Fibroblast of lung (primary cell): ENCODE results near the gene ZNF530. TPM values are rescaled to one million over a fixed set of nuclear protein-coding genes. Genes with fewer than 3 reads are reported as not detected.

Experiments used
- DNase-seq, 2 donors: peaks; one replicate each; pipeline versions ENCODE4 v3.0.0 to v3.0.0-alpha.2; 2010; ENCODE audit warnings: low read depth in 2 of 2
- H2AFZ ChIP-seq: 2 replicates; pipeline ENCODE4 v1.5.1; 2012; ENCODE audit warnings: low read length, control low read depth, inconsistent platforms
- H3K27ac ChIP-seq: 2 replicates; pipeline ENCODE4 v1.5.1; 2011; ENCODE audit warnings: low read length, control low read depth; ENCODE audit not compliant: insufficient read depth
- H3K27me3 ChIP-seq: 2 replicates; pipeline ENCODE4 v1.5.1; 2011; ENCODE audit warnings: mild to moderate bottlenecking, low read length; ENCODE audit not compliant: control insufficient read depth, insufficient read depth
- H3K36me3 ChIP-seq: 2 replicates; pipeline ENCODE4 v1.5.1; 2011; ENCODE audit warnings: low read length; ENCODE audit not compliant: control insufficient read depth, insufficient read depth
- H3K4me1 ChIP-seq: 2 replicates; pipeline ENCODE4 v1.5.1; 2011; ENCODE audit warnings: low read length; ENCODE audit not compliant: control insufficient read depth, insufficient read depth; ENCODE audit errors: extremely low read depth
- H3K4me2 ChIP-seq: 2 replicates; pipeline ENCODE4 v1.5.1; 2011; ENCODE audit warnings: low read length, control low read depth; ENCODE audit not compliant: insufficient read depth; ENCODE audit errors: extremely low read depth
- H3K4me3 ChIP-seq, 4 experiments: fragments of 200-600 bp in 1 of 4; sonication (generic) in 1 of 4; replicated peaks in 1 of 4; 2 replicates each; pipeline ENCODE4 v1.5.1; 2011 to 2016; ENCODE audit warnings: low read length in 4 of 4, low read depth in 3 of 4, mild to moderate bottlenecking in 3 of 4, control low read depth in 2 of 4, inconsistent platforms in 1 of 4, mixed read lengths in 1 of 4; ENCODE audit not compliant: insufficient read depth in 1 of 4; ENCODE audit errors: control extremely low read depth in 1 of 4
- H3K79me2 ChIP-seq: 2 replicates; pipeline ENCODE4 v1.5.1; 2012; ENCODE audit warnings: mild to moderate bottlenecking, low read length, inconsistent platforms; ENCODE audit not compliant: control insufficient read depth, insufficient read depth
- H3K9ac ChIP-seq: 2 replicates; pipeline ENCODE4 v1.5.1; 2011; ENCODE audit warnings: mild to moderate bottlenecking, low read length, control low read depth; ENCODE audit not compliant: insufficient read depth
- H3K9me3 ChIP-seq: 2 replicates; pipeline ENCODE4 v1.5.1; 2012; ENCODE audit warnings: low read depth, low read length; ENCODE audit not compliant: control insufficient read depth, insufficient read depth
- H4K20me1 ChIP-seq: 2 replicates; pipeline ENCODE4 v1.5.1; 2011; ENCODE audit warnings: low read length; ENCODE audit not compliant: control insufficient read depth, insufficient read depth; ENCODE audit errors: extremely low read depth
- CTCF ChIP-seq, 2 donors: IDR thresholded peaks in 1 of 2; conservative IDR thresholded peaks in 1 of 2; 1 replicate in 1 of 2; 2 replicates in 1 of 2; pipeline ENCODE4 v1.5.1; 2011 to 2012; ENCODE audit warnings: low read length in 2 of 2, control low read depth in 1 of 2, inconsistent platforms in 1 of 2, low read depth in 1 of 2, mild to moderate bottlenecking in 1 of 2
- EZH2 ChIP-seq: IDR thresholded peaks from 2 replicates; pipeline ENCODE4 v1.5.1; 2012; ENCODE audit warnings: low read length, control low read depth, mild to moderate bottlenecking; ENCODE audit errors: missing control alignments
- polyA plus RNA-seq, 2 donors: library from polyadenylated mRNA; depleted of rRNA in 1 of 2; stranded (reverse) in 1 of 2; unstranded in 1 of 2; fragments of >200 nt; gene quantifications; 2 replicates each; pipeline ENCODE4 v1.2.1, GENCODE V29; 2011 to 2012; ENCODE audit warnings: missing spikeins in 1 of 2
- total RNA-seq: library from RNA; depleted of rRNA; stranded (reverse); fragments of >200 nt; gene quantifications from 2 replicates; pipeline ENCODE4 v1.2.1, GENCODE V29; 2014

The ZNF530 gene
- total and polyA plus RNA-seq, 2 donors (not counting 1 experiment from before 2014, with no cell fraction given): 1.6 to 2.5 TPM

DNA sequence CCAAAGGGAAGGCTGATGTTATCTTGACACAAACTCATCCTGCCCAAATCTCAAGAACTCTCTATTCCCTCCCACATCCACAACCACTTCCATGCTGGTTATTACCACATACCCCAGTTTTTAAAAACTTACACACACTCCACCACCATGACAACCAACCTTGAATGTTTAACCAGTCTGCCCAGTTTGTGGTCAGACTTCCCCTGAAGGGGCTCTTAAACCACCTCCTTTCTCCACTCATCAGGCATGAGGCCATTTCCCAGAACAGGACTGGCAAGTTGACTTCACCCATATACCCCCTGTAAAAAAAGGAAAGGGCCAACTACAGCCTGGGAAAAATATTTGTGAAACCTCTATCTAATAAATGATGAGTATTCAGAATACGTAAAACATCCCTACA lies 56.7 kb downstream of the ZNF530 start:
- no peak overlapping the region for H3K27ac ChIP-seq
- H2AFZ ChIP-seq: no peak overlapping the region
- H3K4me3 ChIP-seq: no peak overlapping the region
- no peak overlapping the region for H3K4me2 ChIP-seq
- H3K79me2 ChIP-seq: no peaks in the 10 kb centered on the region
- TF ChIP-seq CTCF (conservative IDR thresholded peaks at IDR 0.05 in 1 of 2, IDR thresholded peaks at IDR 0.05 in 1 of 2; ENCODE audit: low read depth in 1 of 2, low read length in 2 of 2): no peak
- TF ChIP-seq EZH2: no peak
- no peaks in the 10 kb centered on the region for H3K4me1 ChIP-seq
- H4K20me1 ChIP-seq: no peaks in the 10 kb centered on the region
- no peak overlapping the region for H3K9ac ChIP-seq
- H3K27me3 ChIP-seq: no peaks in the 10 kb centered on the region
- H3K9me3 ChIP-seq: no peaks in the 10 kb centered on the region
- DNase-seq: no peak
- no peaks in the 10 kb centered on the region for H3K36me3 ChIP-seq

Other genes with a start within 250 kb of the ZNF530 start
- gene ZNF304, start 248.6 kb upstream of the ZNF530 start, total RNA-seq: 11.6 and 13.7 TPM in 2 replicates
- gene ZNF304, start 248.6 kb upstream of the ZNF530 start, polyA plus RNA-seq: 6.2 and 7.3 TPM in 2 replicates
- gene TRAPPC2B, start 236.3 kb upstream of the ZNF530 start, total RNA-seq: 9.8 and 13.4 TPM in 2 replicates
- gene TRAPPC2B, start 236.3 kb upstream of the ZNF530 start, polyA plus RNA-seq: 14.0 and 16.5 TPM in 2 replicates
- gene ZNF547, start 236.3 kb upstream of the ZNF530 start, total RNA-seq: 4.6 and 6.1 TPM in 2 replicates
- gene ZNF547, start 236.3 kb upstream of the ZNF530 start, polyA plus RNA-seq: 1.8 and 2.7 TPM in 2 replicates
- gene ZNF548, start 210.0 kb upstream of the ZNF530 start, total RNA-seq: 21.1 and 23.9 TPM in 2 replicates
- 8.8 and 12.0 TPM in 2 replicates for gene ZNF548, start 210.0 kb upstream of the ZNF530 start, polyA plus RNA-seq
- gene ZNF17, start 188.7 kb upstream of the ZNF530 start, total RNA-seq: 12.3 and 15.2 TPM in 2 replicates
- 5.2 and 6.8 TPM in 2 replicates for gene ZNF17, start 188.7 kb upstream of the ZNF530 start, polyA plus RNA-seq
- 10.4 and 11.0 TPM in 2 replicates for gene ZNF749, start 164.6 kb upstream of the ZNF530 start, total RNA-seq
- 4.7 and 5.4 TPM in 2 replicates for gene ZNF749, start 164.6 kb upstream of the ZNF530 start, polyA plus RNA-seq
- gene VN1R1, start 142.7 kb upstream of the ZNF530 start, total RNA-seq: 0.26 and 0.50 TPM in 2 replicates
- 0.17 and 0.26 TPM in 2 replicates for gene VN1R1, start 142.7 kb upstream of the ZNF530 start, polyA plus RNA-seq
- 16.9 and 29.7 TPM in 2 replicates for gene ZNF772, start 122.3 kb upstream of the ZNF530 start, total RNA-seq
- gene ZNF772, start 122.3 kb upstream of the ZNF530 start, polyA plus RNA-seq: 6.0 and 7.5 TPM in 2 replicates
- 13.6 and 20.3 TPM in 2 replicates for gene ZNF419, start 112.1 kb upstream of the ZNF530 start, total RNA-seq
- gene ZNF419, start 112.1 kb upstream of the ZNF530 start, polyA plus RNA-seq: 4.6 and 8.9 TPM in 2 replicates
- 20.8 and 39.8 TPM in 2 replicates for gene ZNF773, start 99.9 kb upstream of the ZNF530 start, total RNA-seq
- gene ZNF773, start 99.9 kb upstream of the ZNF530 start, polyA plus RNA-seq: 6.8 and 9.4 TPM in 2 replicates
- 6.7 and 7.8 TPM in 2 replicates for gene ZNF549, start 72.5 kb upstream of the ZNF530 start, total RNA-seq
- 3.9 and 4.8 TPM in 2 replicates for gene ZNF549, start 72.5 kb upstream of the ZNF530 start, polyA plus RNA-seq
- 6.9 and 8.6 TPM in 2 replicates for gene ZNF550, start 40.0 kb upstream of the ZNF530 start, total RNA-seq
- gene ZNF550, start 40.0 kb upstream of the ZNF530 start, polyA plus RNA-seq: 4.2 and 5.7 TPM in 2 replicates
- gene ZNF416, start 21.0 kb upstream of the ZNF530 start, total RNA-seq: 6.9 and 9.2 TPM in 2 replicates
- gene ZNF416, start 21.0 kb upstream of the ZNF530 start, polyA plus RNA-seq: 3.9 and 4.5 TPM in 2 replicates
- gene ZIK1, start 15.7 kb upstream of the ZNF530 start, total RNA-seq: 7.1 and 7.2 TPM in 2 replicates
- 3.9 and 5.3 TPM in 2 replicates for gene ZIK1, start 15.7 kb upstream of the ZNF530 start, polyA plus RNA-seq
- 22.9 and 30.6 TPM in 2 replicates for gene ZNF134, start 14.4 kb downstream of the ZNF530 start, total RNA-seq
- 9.2 and 11.7 TPM in 2 replicates for gene ZNF134, start 14.4 kb downstream of the ZNF530 start, polyA plus RNA-seq
- gene ZNF211, start 33.3 kb downstream of the ZNF530 start, total RNA-seq: 11.6 and 16.8 TPM in 2 replicates
- 5.3 and 9.1 TPM in 2 replicates for gene ZNF211, start 33.3 kb downstream of the ZNF530 start, polyA plus RNA-seq
- not detected in 2 replicates for gene ZSCAN4, start 69.0 kb downstream of the ZNF530 start, total RNA-seq
- gene ZSCAN4, start 69.0 kb downstream of the ZNF530 start, polyA plus RNA-seq: not detected in 2 replicates
- gene ZNF551, start 82.1 kb downstream of the ZNF530 start, total RNA-seq: 4.8 and 4.9 TPM in 2 replicates
- gene ZNF551, start 82.1 kb downstream of the ZNF530 start, polyA plus RNA-seq: 3.7 and 4.8 TPM in 2 replicates
- 3.3 and 6.3 TPM in 2 replicates for gene ZNF154, start 109.3 kb downstream of the ZNF530 start, total RNA-seq
- gene ZNF154, start 109.3 kb downstream of the ZNF530 start, polyA plus RNA-seq: 1.8 and 2.7 TPM in 2 replicates
- gene ZNF671, start 127.7 kb downstream of the ZNF530 start, total RNA-seq: 10.5 and 16.8 TPM in 2 replicates
- gene ZNF671, start 127.7 kb downstream of the ZNF530 start, polyA plus RNA-seq: 3.4 and 5.2 TPM in 2 replicates
- 10.3 and 20.0 TPM in 2 replicates for gene ZNF776, start 146.9 kb downstream of the ZNF530 start, total RNA-seq
- 5.7 and 7.8 TPM in 2 replicates for gene ZNF776, start 146.9 kb downstream of the ZNF530 start, polyA plus RNA-seq
- 14.9 and 16.8 TPM in 2 replicates for gene ZNF586, start 169.8 kb downstream of the ZNF530 start, total RNA-seq
- gene ZNF586, start 169.8 kb downstream of the ZNF530 start, polyA plus RNA-seq: 5.9 and 6.1 TPM in 2 replicates
- gene ZNF552, start 215.0 kb downstream of the ZNF530 start, total RNA-seq: 3.8 and 3.9 TPM in 2 replicates
- 1.5 and 1.9 TPM in 2 replicates for gene ZNF552, start 215.0 kb downstream of the ZNF530 start, polyA plus RNA-seq
- 12.1 and 12.4 TPM in 2 replicates for gene ZNF587B, start 230.4 kb downstream of the ZNF530 start, total RNA-seq
- gene ZNF587B, start 230.4 kb downstream of the ZNF530 start, polyA plus RNA-seq: 4.9 and 6.5 TPM in 2 replicates
- gene ZNF587, start 250.0 kb downstream of the ZNF530 start, total RNA-seq: 12.1 and 23.6 TPM in 2 replicates
- 7.4 and 8.8 TPM in 2 replicates for gene ZNF587, start 250.0 kb downstream of the ZNF530 start, polyA plus RNA-seq